Thyroid gland (tissue), 4 donors: ENCODE results near the gene ESR1. TPM values are rescaled to one million over a fixed set of nuclear protein-coding genes. Genes with fewer than 3 reads are reported as not detected.

Experiments
- DNase-seq, 2 donors: peaks; one replicate each; pipeline ENCODE4 v3.0.0-alpha.2; 2019
- H3K27ac ChIP-seq, 3 donors: fragments of 200-600 bp; sonication (generic); 1 replicate in 2 of 3; 2 replicates in 1 of 3; pipeline ENCODE4 v1.5.1; 2016 to 2019; ENCODE audit warnings: mild to moderate bottlenecking in 1 of 3, moderate library complexity in 1 of 3
- H3K27me3 ChIP-seq: fragments of 200-600 bp; sonication (generic); one replicate; pipeline ENCODE4 v1.5.1; 2019
- H3K36me3 ChIP-seq, 2 donors: fragments of 200-600 bp; sonication (generic); one replicate each; pipeline ENCODE4 v1.5.1; 2016 to 2019
- H3K4me1 ChIP-seq, 2 donors: fragments of 200-600 bp; sonication (generic); one replicate each; pipeline ENCODE4 v1.5.1; 2017 to 2019
- H3K4me3 ChIP-seq, 3 donors: fragments of 200-600 bp; sonication (generic); replicated peaks in 1 of 3; 1 replicate in 2 of 3; 2 replicates in 1 of 3; pipeline ENCODE4 v1.5.1; 2016; ENCODE audit warnings: mild to moderate bottlenecking in 1 of 3
- H3K9me3 ChIP-seq: fragments of 200-600 bp; sonication (generic); one replicate; pipeline ENCODE4 v1.5.1; 2017
- POLR2A ChIP-seq, 2 donors: fragments of 450-650 bp; IDR thresholded peaks; one replicate each; pipeline ENCODE4 v1.6.1; 2017; ENCODE audit warnings: antibody characterized with exemption in 2 of 2, mild to moderate bottlenecking in 2 of 2, moderate library complexity in 1 of 2
- WGBS, 2 donors: methylation state at CpG; one replicate each; pipeline ENCODE4 v1.1.5; 2017; 5-methylcytosine and 5-hydroxymethylcytosine counted together
- intact Hi-C: fragments of 100-400 bp; cut with DNase I; formaldehyde crosslinking; loops from one replicate; pipeline ENCODE4 v1.15.1; 2023
- total RNA-seq, 4 donors: library from RNA; depleted of rRNA; stranded (reverse); fragments of >200 nt; gene quantifications; one replicate each; pipeline ENCODE4 v1.2.3, GENCODE V29; 2016
- TF ChIP-seq, protein P1 (sequence below), 6 experiments: fragments of 200-600 bp in 3 of 6; fragments of 450-650 bp in 3 of 6; sonication (generic) in 3 of 6; IDR thresholded peaks; one replicate each; pipeline ENCODE4 v1.5.1; 2016 to 2019; ENCODE audit warnings: antibody characterized with exemption in 6 of 6, mild to moderate bottlenecking in 2 of 6, inconsistent platforms in 1 of 6, moderate library complexity in 1 of 6

Gene ESR1
- total RNA-seq, 4 donors from 2014 or later = 3.2 to 4.7 (median 3.6) TPM

DNA sequence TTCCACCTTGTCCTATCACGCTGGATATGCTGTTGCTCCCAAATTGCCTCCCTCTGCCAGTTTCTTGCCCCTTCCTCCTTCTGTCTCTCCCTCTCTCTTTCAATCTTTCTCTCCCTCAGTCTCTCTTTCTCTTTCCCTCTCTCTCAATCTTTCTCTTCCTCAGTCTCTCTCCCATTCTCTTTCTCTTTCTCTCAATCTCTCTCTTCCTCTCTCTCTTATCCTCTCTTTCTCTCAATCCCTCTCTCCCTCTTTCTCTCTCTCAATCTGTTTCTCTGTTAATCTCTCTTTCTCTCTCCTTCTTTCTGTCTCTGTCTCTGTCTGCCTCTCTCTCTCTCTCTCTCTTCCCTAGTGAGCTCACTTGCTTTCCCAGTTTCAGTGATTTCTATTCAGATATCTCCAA, 245.8 kb downstream of the ESR1 start:
- H3K27ac ChIP-seq = no peak overlapping the region
- 88 to 95% methylated on average over 1 of the region's 1 CpG for WGBS, 2 donors
- DNase-seq = no peak

DNA sequence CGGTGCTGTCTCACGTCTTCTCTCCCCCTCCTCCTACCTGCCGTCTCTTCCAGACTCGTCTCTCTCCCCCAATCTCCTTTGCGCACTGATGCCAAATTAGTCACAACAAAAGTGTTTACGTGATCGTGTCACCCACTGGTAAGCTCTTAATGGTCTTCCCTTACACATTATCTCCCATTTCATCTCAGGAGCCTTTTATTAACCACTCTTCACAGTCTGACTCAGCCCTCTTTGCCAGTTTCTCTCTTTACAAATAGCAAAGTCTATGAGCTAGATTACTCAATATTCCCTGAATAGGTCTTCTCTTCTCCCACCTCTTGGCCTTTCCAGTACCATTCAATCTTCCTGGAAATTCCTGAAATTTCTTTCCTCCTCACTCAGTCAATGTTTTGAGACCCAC, 247.0 kb downstream of the ESR1 start:
- no peak overlapping the region for H3K27ac ChIP-seq
- no peak overlapping the region for H3K4me3 ChIP-seq
- WGBS, 2 donors = 49 to 51% methylated on average over 7 of the region's 7 CpGs
- no peaks in the 10 kb centered on the region for H3K27me3 ChIP-seq
- no peak for DNase-seq
- no peaks in the 10 kb centered on the region for H3K36me3 ChIP-seq
- intact Hi-C loops = no loop called here
- no peaks in the 10 kb centered on the region for H3K4me1 ChIP-seq
- no peaks in the 10 kb centered on the region for H3K9me3 ChIP-seq
- TF ChIP-seq POLR2A (IDR thresholded peaks at IDR 0.05) = no peak
- TF ChIP-seq, protein P1, sequence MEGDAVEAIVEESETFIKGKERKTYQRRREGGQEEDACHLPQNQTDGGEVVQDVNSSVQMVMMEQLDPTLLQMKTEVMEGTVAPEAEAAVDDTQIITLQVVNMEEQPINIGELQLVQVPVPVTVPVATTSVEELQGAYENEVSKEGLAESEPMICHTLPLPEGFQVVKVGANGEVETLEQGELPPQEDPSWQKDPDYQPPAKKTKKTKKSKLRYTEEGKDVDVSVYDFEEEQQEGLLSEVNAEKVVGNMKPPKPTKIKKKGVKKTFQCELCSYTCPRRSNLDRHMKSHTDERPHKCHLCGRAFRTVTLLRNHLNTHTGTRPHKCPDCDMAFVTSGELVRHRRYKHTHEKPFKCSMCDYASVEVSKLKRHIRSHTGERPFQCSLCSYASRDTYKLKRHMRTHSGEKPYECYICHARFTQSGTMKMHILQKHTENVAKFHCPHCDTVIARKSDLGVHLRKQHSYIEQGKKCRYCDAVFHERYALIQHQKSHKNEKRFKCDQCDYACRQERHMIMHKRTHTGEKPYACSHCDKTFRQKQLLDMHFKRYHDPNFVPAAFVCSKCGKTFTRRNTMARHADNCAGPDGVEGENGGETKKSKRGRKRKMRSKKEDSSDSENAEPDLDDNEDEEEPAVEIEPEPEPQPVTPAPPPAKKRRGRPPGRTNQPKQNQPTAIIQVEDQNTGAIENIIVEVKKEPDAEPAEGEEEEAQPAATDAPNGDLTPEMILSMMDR (IDR thresholded peaks at IDR 0.05) = no peak

More for the DNA sequence above, 245.8 kb downstream of the ESR1 start:
- no peaks in the 10 kb centered on the region for H3K4me1 ChIP-seq
- no peaks in the 10 kb centered on the region for H3K9me3 ChIP-seq
- no peak overlapping the region for H3K4me3 ChIP-seq
- TF ChIP-seq, protein P1 (IDR thresholded peaks at IDR 0.05) = no peak
- no peak for TF ChIP-seq POLR2A (IDR thresholded peaks at IDR 0.05)
- no peaks in the 10 kb centered on the region for H3K36me3 ChIP-seq
- intact Hi-C loops = no loop called here
- H3K27me3 ChIP-seq = no peaks in the 10 kb centered on the region

DNA sequence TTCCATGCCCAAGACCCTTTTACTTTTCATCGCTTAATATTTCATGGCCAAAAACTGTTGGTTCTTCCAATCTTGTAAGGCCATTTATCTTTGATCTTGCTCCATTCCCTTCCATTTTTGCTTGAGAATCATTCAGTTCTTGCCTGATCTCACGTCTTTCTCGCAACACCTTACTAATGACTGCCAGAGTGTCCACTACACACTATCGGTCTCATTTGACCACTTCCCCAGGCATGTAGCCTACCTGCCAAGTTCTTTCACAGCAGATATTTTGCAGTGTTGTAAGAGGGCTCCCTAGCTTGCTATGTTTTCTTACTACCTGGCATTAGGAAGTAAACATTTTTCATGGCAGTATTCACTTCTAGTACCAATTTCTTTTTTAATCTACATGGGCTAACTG, 248.0 kb downstream of the ESR1 start:
- no peak for TF ChIP-seq POLR2A (IDR thresholded peaks at IDR 0.05)
- TF ChIP-seq, protein P1 (IDR thresholded peaks at IDR 0.05) = no peak
- intact Hi-C loops = no loop called here

DNA sequence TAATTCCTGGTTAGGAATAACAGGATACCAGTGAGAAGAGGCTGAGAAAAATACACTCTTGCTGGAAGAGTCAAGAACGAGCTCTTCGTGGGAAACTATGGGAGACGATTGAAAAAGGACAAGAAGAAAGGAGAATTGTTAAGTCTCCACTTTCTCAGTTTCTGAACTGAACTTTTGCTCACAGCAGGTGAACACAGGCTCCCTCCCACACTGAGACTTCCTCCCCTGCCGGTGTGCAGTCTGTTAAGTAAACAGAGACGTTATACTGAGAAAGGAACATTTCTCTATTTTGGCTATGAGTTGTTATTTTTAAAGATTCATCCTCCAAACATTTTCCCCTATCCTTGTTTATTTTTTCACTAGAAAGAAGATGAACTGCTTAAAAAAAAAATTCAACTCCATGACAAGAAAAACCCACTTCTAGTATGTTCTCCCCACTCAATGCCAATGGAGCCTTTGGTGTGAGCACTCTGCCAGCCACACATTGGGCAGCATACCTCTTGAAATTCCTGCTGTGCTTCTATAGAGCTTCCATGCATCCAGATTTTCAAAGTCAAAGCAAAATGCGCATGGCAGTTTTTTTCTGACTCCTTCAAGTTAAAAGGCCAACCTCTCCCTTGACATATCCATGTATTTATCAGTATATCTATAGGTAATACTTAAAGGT, 250.5 kb downstream of the ESR1 start:
- H3K27ac ChIP-seq = no peak overlapping the region
- H3K36me3 ChIP-seq = no peaks in the 10 kb centered on the region
- intact Hi-C loops = no loop called here
- no peaks in the 10 kb centered on the region for H3K27me3 ChIP-seq
- TF ChIP-seq, protein P1 (IDR thresholded peaks at IDR 0.05) = no peak
- TF ChIP-seq POLR2A (IDR thresholded peaks at IDR 0.05) = no peak
- WGBS, 2 donors = 30 to 35% methylated on average over 6 of the region's 6 CpGs
- H3K9me3 ChIP-seq = no peaks in the 10 kb centered on the region
- H3K4me3 ChIP-seq = no peak overlapping the region
- H3K4me1 ChIP-seq = no peaks in the 10 kb centered on the region
- peak in 1 of 2 donors; percentile 2 for DNase-seq

More for the DNA sequence above, 248.0 kb downstream of the ESR1 start:
- no peak overlapping the region for H3K27ac ChIP-seq
- H3K27me3 ChIP-seq = no peaks in the 10 kb centered on the region
- H3K4me1 ChIP-seq = no peaks in the 10 kb centered on the region
- no peak overlapping the region for H3K4me3 ChIP-seq
- no peak for DNase-seq
- H3K36me3 ChIP-seq = no peaks in the 10 kb centered on the region
- WGBS, 2 donors = 92 to 95% methylated on average over 4 of the region's 4 CpGs
- no peaks in the 10 kb centered on the region for H3K9me3 ChIP-seq

DNA sequence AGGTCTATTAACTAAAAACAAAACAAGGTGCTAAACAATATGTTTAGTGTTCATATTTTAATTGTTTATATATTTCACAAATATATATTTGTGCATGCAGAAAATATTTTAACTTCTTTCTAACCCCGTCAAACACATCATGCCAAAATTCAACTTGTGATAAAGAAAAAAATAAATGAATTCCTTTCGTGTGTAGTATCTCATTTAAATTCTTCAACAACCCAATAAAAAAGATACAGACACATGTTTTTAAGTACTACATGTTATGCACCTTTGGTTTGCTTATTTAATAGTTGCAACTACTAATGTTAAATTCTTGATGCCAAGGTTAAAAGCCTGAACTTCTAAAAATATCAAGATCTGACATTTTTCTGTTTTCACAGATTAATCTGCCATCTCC, 252.4 kb downstream of the ESR1 start:
- intact Hi-C loops = no loop called here
- no peak for DNase-seq
- no peak overlapping the region for H3K27ac ChIP-seq
- H3K27me3 ChIP-seq = no peaks in the 10 kb centered on the region
- TF ChIP-seq POLR2A (IDR thresholded peaks at IDR 0.05) = no peak
- TF ChIP-seq, protein P1 (IDR thresholded peaks at IDR 0.05) = no peak
- WGBS, 2 donors = 91% methylated on average over 2 of the region's 2 CpGs
- no peak overlapping the region for H3K4me3 ChIP-seq
- no peaks in the 10 kb centered on the region for H3K9me3 ChIP-seq
- H3K4me1 ChIP-seq = no peaks in the 10 kb centered on the region
- no peaks in the 10 kb centered on the region for H3K36me3 ChIP-seq
